Lower leg skin (tissue), 3 donors: ENCODE results near the gene OR2T8.

ENCODE experiments used
- CTCF ChIP-seq, 3 donors: fragments of 450-650 bp; IDR thresholded peaks; one replicate each; pipeline ENCODE4 v1.5.1; 2016; ENCODE audit warnings: antibody characterized with exemption in 3 of 3, mild to moderate bottlenecking in 3 of 3, moderate library complexity in 2 of 3
- POLR2A ChIP-seq, 2 donors: fragments of 450-650 bp; IDR thresholded peaks; one replicate each; pipeline ENCODE4 v1.6.1; 2016 to 2017; ENCODE audit warnings: antibody characterized with exemption in 2 of 2, mild to moderate bottlenecking in 1 of 2, moderate library complexity in 1 of 2

- TF ChIP-seq CTCF (IDR thresholded peaks at IDR 0.05): no peak
- no peak for TF ChIP-seq POLR2A (IDR thresholded peaks at IDR 0.05)
Measured at GRCh38 chr1:247905181-247905580, 14.9 kb upstream of the OR2T8 start.
